Lower lobe of right lung (tissue), 2 donors: Measurements from ENCODE around the gene CYP2A6. TPM values are rescaled to one million over a fixed set of nuclear protein-coding genes. Genes with fewer than 3 reads are reported as not detected.

ENCODE experiments used
- ATAC-seq, 2 donors: fragments of 200-7000 bp; cut with Tn5 transposase; one replicate each; pipeline ENCODE4 v1.9.1; 2020 to 2022; ENCODE audit warnings: mild to moderate bottlenecking in 2 of 2, moderate library complexity in 2 of 2
- DNase-seq: peaks from one replicate; pipeline ENCODE4 v3.0.0-alpha.2; 2020
- H3K27ac ChIP-seq: fragments of 200-600 bp; one replicate; pipeline ENCODE4 v1.8.0; 2022
- H3K27me3 ChIP-seq: fragments of 200-600 bp; one replicate; pipeline ENCODE4 v1.8.0; 2022; ENCODE audit warnings: low read depth
- H3K36me3 ChIP-seq: fragments of 200-600 bp; one replicate; pipeline ENCODE4 v1.8.0; 2022; ENCODE audit warnings: mild to moderate bottlenecking
- H3K4me1 ChIP-seq: fragments of 200-600 bp; one replicate; pipeline ENCODE4 v1.8.0; 2022
- H3K4me3 ChIP-seq: fragments of 200-600 bp; one replicate; pipeline ENCODE4 v1.8.0; 2022; ENCODE audit warnings: mild to moderate bottlenecking
- H3K9me3 ChIP-seq: fragments of 200-600 bp; one replicate; pipeline ENCODE4 v1.8.0; 2022
- intact Hi-C: fragments of 100-400 bp; cut with DNase I; formaldehyde crosslinking; loops from one replicate; pipeline ENCODE4 v1.11.0; 2022
- total RNA-seq: library from RNA; stranded (reverse); fragmentation: NEBNext Ultra II Directional; extraction: Animal tissue kit (Norgen Biotek cat#: 25700); gene quantifications from one replicate; pipeline ENCODE4 v1.2.1, GENCODE V29; 2021
- TF ChIP-seq, protein P1 (sequence below): fragments of 200-600 bp; IDR thresholded peaks from one replicate; pipeline ENCODE4 v1.8.0; 2022; ENCODE audit warnings: antibody characterized with exemption, mild to moderate bottlenecking
- donor health status: DM: no; HTN: yes; CAD: no; lungs with severe emphysema.

The CYP2A6 gene
- total RNA-seq, 1 donor from 2014 or later = 2.0 TPM

DNA sequence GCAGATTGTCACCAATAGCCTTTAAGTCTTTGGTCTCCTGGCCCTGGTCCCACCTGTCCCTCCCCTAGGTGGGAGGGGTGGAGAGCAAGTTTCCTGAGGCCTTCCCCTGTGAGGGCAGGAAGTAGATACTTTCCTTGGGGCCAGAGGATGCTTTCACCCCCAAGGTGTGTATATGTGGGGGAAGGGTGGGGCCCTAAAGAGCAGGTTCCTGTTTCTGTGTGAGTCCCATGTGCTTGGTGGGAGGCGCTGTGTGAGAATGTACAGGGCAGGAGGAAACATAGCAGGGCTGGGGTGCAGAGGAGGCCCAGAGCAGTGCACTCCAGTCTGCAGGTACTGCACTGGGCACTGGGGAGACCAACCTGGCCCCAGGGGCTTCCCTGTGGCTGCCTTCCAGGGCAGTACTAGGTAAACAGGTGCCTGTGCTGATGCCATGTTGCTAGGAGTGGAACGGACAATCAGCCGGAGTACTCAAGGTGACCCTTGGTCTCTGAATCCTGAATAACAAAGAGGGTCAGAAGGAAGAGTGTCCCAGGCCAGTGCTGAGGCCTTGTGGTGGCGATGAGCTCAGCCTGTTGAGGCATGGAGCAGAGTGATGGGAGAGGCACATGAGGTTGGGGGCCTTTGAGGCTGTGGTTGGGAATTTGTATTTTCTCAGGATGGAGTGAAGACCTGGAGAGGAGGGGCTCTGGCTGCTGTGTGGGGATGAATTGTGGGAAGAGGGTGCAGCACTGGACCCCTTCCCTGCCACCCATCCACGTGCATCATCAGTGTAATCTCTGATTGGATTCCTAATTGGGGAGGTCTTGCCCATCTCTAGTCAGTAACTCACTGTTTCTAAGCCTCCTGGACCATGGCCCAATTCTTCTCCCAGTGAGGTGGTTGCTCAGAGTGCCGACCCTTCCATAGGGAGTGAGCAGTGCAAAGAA lies 46.1 kb downstream of the CYP2A6 start:
- peak overlapping the region; percentile 92 for H3K4me3 ChIP-seq
- ATAC-seq = peak; percentile 1 to 29
- H3K27ac ChIP-seq = peak overlapping the region; percentile 92
- H3K4me1 ChIP-seq = peaks cover 92% of the 10 kb centered on the region
- intact Hi-C loops = no loop called here
- peak; percentile 83 for DNase-seq
- H3K36me3 ChIP-seq = peaks cover 86% of the 10 kb centered on the region
- H3K27me3 ChIP-seq = no peaks in the 10 kb centered on the region
- no peaks in the 10 kb centered on the region for H3K9me3 ChIP-seq
- TF ChIP-seq, protein P1, sequence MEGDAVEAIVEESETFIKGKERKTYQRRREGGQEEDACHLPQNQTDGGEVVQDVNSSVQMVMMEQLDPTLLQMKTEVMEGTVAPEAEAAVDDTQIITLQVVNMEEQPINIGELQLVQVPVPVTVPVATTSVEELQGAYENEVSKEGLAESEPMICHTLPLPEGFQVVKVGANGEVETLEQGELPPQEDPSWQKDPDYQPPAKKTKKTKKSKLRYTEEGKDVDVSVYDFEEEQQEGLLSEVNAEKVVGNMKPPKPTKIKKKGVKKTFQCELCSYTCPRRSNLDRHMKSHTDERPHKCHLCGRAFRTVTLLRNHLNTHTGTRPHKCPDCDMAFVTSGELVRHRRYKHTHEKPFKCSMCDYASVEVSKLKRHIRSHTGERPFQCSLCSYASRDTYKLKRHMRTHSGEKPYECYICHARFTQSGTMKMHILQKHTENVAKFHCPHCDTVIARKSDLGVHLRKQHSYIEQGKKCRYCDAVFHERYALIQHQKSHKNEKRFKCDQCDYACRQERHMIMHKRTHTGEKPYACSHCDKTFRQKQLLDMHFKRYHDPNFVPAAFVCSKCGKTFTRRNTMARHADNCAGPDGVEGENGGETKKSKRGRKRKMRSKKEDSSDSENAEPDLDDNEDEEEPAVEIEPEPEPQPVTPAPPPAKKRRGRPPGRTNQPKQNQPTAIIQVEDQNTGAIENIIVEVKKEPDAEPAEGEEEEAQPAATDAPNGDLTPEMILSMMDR = no peak

DNA sequence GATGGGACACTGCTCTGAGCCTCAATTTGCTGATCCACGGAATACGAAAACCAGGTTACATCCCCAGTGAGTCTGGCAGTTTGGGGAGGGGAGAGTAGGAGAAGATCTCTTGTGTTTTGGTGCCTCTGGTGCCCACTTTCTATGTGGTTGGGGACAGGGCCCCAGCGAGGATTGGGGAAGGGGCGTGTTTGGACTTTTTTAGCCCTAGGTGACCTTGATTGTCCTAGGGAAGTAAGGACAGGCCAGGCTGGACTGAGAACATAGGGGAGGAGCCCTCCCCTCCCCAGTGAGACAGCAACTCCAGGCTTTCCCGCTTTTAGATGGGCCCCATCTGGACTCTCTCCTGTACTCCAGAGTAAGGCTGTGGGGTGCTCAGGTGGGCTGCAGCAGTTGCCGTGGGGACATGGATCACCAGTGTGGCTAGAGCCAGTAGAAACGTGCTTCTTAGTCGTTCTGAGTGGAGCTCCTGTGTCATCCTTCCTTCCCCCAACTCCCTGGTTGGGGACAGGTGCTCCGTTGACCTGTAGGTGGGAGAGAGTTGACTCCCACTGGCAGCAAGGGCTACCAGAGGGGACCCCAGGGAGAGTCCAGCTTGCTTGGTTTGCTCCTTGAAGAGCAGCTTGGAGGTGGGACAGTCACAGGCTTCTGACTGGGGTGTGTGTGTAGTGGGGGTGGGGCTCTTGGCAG lies 46.9 kb downstream of the CYP2A6 start:
- peaks cover 84% of the 10 kb centered on the region for H3K4me1 ChIP-seq
- intact Hi-C loops = no loop called here
- peak overlapping the region; percentile 92 for H3K4me3 ChIP-seq
- no peaks in the 10 kb centered on the region for H3K27me3 ChIP-seq
- H3K27ac ChIP-seq = peak overlapping the region; percentile 92
- TF ChIP-seq, protein P1 = no peak
- no peaks in the 10 kb centered on the region for H3K9me3 ChIP-seq
- DNase-seq (no peak), ATAC-seq (no peak)
- peaks cover 77% of the 10 kb centered on the region for H3K36me3 ChIP-seq

DNA sequence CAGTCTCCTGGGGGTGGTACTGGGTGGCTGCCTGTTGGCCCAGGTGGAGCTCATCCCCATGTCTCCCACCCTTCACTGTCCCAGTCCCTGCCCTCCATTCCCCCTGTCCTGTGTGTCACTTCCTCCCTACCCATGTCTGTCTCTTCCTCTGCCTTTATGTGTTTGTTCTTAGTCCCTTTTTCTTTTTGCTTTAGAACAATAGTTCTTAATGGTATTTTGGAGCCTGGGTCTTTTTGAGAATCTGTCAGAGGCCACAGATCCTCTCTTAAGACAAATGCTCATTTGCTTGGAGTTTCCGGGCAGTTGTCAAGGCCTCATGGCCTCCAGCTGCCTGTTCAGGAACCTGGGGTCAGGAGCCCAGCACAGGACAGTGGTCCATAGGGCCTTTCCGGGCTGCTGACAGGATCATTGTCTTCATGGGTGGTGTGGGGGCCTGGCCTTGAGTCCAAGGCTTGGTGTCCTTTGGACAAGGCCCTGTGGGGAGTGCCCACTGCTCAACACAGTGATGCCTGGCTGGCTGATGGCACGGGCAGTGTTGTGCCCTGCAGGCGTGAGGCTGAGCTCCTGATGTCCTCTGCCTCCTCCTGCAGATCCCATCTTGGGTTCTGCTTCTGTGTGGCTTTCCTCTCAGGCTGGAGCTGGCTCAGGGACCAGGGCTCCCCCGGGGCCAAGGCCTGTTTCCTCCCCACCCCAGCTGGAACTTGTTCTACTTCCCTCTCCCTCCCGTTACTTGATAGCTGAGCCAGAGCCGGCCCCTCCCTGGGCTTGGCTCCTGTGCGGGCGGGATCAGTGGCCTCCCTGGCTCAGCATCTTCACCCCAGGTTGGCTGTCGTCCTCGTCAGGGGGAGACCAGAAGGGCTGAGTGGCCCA lies 47.7 kb downstream of the CYP2A6 start:
- TF ChIP-seq, protein P1 = no peak
- Histone ChIP-seq H3K9me3 (no peaks in the 10 kb centered on the region), H3K27me3 (no peaks in the 10 kb centered on the region), H3K4me3 (peak overlapping the region; percentile 92), H3K4me1 (peaks cover 84% of the 10 kb centered on the region), H3K36me3 (peaks cover 70% of the 10 kb centered on the region), H3K27ac (peak overlapping the region; percentile 92)
- intact Hi-C loops = no loop called here
- ATAC-seq (no peak), DNase-seq (no peak)

DNA sequence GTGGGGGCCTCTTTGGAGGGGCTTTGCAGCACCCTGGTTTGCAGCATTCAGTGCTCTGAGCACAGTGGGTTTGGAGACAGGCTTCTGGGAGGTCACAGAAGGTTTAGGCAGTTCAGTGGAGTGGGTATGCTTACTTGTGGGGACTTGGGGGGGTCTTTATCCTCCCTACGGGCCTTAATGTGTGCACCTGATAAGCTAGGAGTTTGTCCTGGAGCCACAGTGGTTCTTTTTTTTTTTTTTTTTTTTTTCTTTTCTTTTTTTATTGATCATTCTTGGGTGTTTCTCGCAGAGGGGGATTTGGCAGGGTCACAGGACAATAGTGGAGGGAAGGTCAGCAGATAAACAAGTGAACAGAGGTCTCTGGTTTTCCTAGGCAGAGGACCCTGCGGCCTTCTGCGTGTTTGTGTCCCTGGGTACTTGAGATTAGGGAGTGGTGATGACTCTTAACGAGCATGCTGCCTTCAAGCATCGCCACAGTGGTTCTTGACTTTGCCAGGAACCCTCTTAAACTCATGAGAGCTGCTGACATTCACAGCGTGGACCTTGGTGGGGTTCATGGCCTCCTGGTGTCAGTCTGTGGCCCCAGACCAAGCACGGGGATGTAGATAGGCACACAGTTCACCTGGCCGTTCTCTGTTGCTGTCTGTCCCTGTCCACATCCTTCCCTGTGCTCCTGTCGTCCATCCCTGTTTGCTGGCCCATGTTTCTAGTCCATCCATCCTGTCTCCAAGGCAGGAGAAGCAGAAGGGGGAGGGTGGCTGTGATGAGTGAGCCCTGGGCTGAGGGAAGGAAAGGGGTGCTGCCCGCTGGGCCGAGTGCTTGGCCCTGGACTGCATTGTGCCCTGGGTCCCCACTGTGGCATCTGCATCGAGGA lies 48.6 kb downstream of the CYP2A6 start:
- H3K27me3 ChIP-seq = no peaks in the 10 kb centered on the region
- TF ChIP-seq, protein P1 = no peak
- H3K36me3 ChIP-seq = peaks cover 61% of the 10 kb centered on the region
- peak overlapping the region; percentile 92 for H3K4me3 ChIP-seq
- H3K27ac ChIP-seq = peak overlapping the region; percentile 92
- H3K9me3 ChIP-seq = no peaks in the 10 kb centered on the region
- intact Hi-C loops = no loop called here
- H3K4me1 ChIP-seq = peaks cover 76% of the 10 kb centered on the region
- peak in 1 of 2 donors; percentile 3 for ATAC-seq
- no peak for DNase-seq
